Neural cell (in vitro differentiated cells): ENCODE data around the gene ERMARD. TPM values are rescaled to one million over a fixed set of nuclear protein-coding genes. Genes with fewer than 3 reads are reported as not detected.

Experiments used
- H2AFZ ChIP-seq: fragments of 200-600, 300-800 bp; sonication (generic), shearing (Covaris generic); 2 replicates; pipeline ENCODE4 v1.6.0; 2014; ENCODE audit warnings: low read depth, mild to moderate bottlenecking, antibody characterized with exemption, low read length, moderate library complexity
- H3F3A ChIP-seq: fragments of 200-600 bp; shearing (Covaris generic); 2 replicates; pipeline ENCODE4 v1.6.1; 2016; ENCODE audit warnings: mild to moderate bottlenecking, moderate library complexity, mixed read lengths, antibody characterized with exemption, low read length; ENCODE audit not compliant: insufficient read depth, poor library complexity, severe bottlenecking
- H3K27ac ChIP-seq: fragments of 200-600, 300-800 bp; sonication (generic), shearing (Covaris generic); 2 replicates; pipeline ENCODE4 v1.5.1; 2014; ENCODE audit warnings: mild to moderate bottlenecking, low read length, moderate library complexity
- H3K27me3 ChIP-seq: fragments of 300-800, 200-600 bp; sonication (generic), shearing (Covaris generic); 2 replicates; pipeline ENCODE4 v1.6.0; 2014; ENCODE audit warnings: mild to moderate bottlenecking, low read depth, low read length, moderate library complexity; ENCODE audit not compliant: insufficient read depth
- H3K36me3 ChIP-seq: fragments of 300-800, 200-600 bp; sonication (generic), shearing (Covaris generic); 2 replicates; pipeline ENCODE4 v1.5.1; 2014; ENCODE audit warnings: mild to moderate bottlenecking, antibody characterized with exemption, low read length, moderate library complexity; ENCODE audit not compliant: insufficient read depth
- H3K4me2 ChIP-seq: fragments of 300-800, 200-600 bp; sonication (generic), shearing (Covaris generic); 2 replicates; pipeline ENCODE4 v1.6.0; 2014; ENCODE audit warnings: mild to moderate bottlenecking, low read length
- H3K4me3 ChIP-seq: fragments of 300-800, 200-600 bp; sonication (generic), shearing (Covaris generic); 2 replicates; pipeline ENCODE4 v1.5.1; 2014; ENCODE audit warnings: mild to moderate bottlenecking, low read length, moderate library complexity
- H3K79me2 ChIP-seq: fragments of 200-600 bp; shearing (Covaris generic); replicated peaks from 2 replicates; pipeline ENCODE4 v1.6.0; 2014; ENCODE audit warnings: mild to moderate bottlenecking, low read length, moderate library complexity; ENCODE audit not compliant: insufficient read depth
- H3K9ac ChIP-seq: fragments of 300-800, 200-600 bp; sonication (generic), shearing (Covaris generic); 2 replicates; pipeline ENCODE4 v1.6.1; 2016; ENCODE audit warnings: mild to moderate bottlenecking, low read length, mixed read lengths
- H3K9me2 ChIP-seq: fragments of 200-600 bp; shearing (Covaris generic); 2 replicates; pipeline ENCODE4 v1.6.1; 2016; ENCODE audit warnings: mild to moderate bottlenecking, low read length, mixed read lengths; ENCODE audit not compliant: insufficient read depth
- H3K9me3 ChIP-seq: fragments of 200-600, 300-800 bp; sonication (generic), shearing (Covaris generic); 2 replicates; pipeline ENCODE4 v1.6.1; 2016; ENCODE audit warnings: mild to moderate bottlenecking, mixed run types, low read length, moderate library complexity, mixed read lengths
- H4K20me1 ChIP-seq: fragments of 200-600 bp; shearing (Covaris generic); 2 replicates; pipeline ENCODE4 v1.6.1; 2016; ENCODE audit warnings: mild to moderate bottlenecking, mixed run types; ENCODE audit not compliant: insufficient read depth
- CTCF ChIP-seq: fragments of 450-650 bp; IDR thresholded peaks from 2 replicates; pipeline ENCODE4 v1.5.1; 2014; ENCODE audit warnings: antibody characterized with exemption, mild to moderate bottlenecking, moderate library complexity; ENCODE audit not compliant: poor library complexity, severe bottlenecking
- EP300 ChIP-seq: fragments of 450-650 bp; conservative IDR thresholded peaks from 2 replicates; pipeline ENCODE4 v1.6.1; 2014; ENCODE audit warnings: antibody characterized with exemption, mild to moderate bottlenecking, moderate library complexity; ENCODE audit not compliant: poor library complexity, severe bottlenecking
- EZH2 ChIP-seq: fragments of 200-600, 300-800 bp; shearing (Covaris generic), sonication (generic); IDR thresholded peaks from 2 replicates; pipeline ENCODE4 v1.6.1; 2014; ENCODE audit warnings: antibody characterized with exemption, low read length, borderline replicate concordance, mild to moderate bottlenecking; ENCODE audit not compliant: insufficient read depth, poor library complexity, severe bottlenecking
- MXI1 ChIP-seq: fragments of 450-650 bp; conservative IDR thresholded peaks from 2 replicates; pipeline ENCODE4 v1.6.1; 2014; ENCODE audit warnings: antibody characterized with exemption, mild to moderate bottlenecking; ENCODE audit not compliant: poor library complexity, severe bottlenecking
- POLR2AphosphoS5 ChIP-seq: IDR thresholded peaks from 2 replicates; pipeline ENCODE4 v1.6.1; 2012
- RAD21 ChIP-seq: fragments of 450-650 bp; conservative IDR thresholded peaks from 2 replicates; pipeline ENCODE4 v1.6.1; 2014; ENCODE audit warnings: antibody characterized with exemption, mild to moderate bottlenecking, moderate library complexity
- REST ChIP-seq: IDR thresholded peaks from 2 replicates; pipeline ENCODE4 v1.6.1; 2012; ENCODE audit warnings: borderline replicate concordance
- SMC3 ChIP-seq: fragments of 450-650 bp; conservative IDR thresholded peaks from 2 replicates; pipeline ENCODE4 v1.6.1; 2014; ENCODE audit warnings: antibody characterized with exemption, mild to moderate bottlenecking, moderate library complexity; ENCODE audit not compliant: poor library complexity
- TAF1 ChIP-seq: IDR thresholded peaks from 2 replicates; pipeline ENCODE4 v1.6.1; 2012; ENCODE audit warnings: low read depth
- polyA plus RNA-seq: library from polyadenylated mRNA; depleted of rRNA; stranded (reverse); fragments of >200 nt; gene quantifications from 2 replicates; pipeline ENCODE4 v1.2.3, GENCODE V29; 2014

Gene ERMARD
- polyA plus RNA-seq, 1 donor from 2014 or later, result 51.2 TPM

GRCh38 chr6:169780571-169781091 is 29.2 kb downstream of the ERMARD start:
- Histone ChIP-seq H3K27ac (no peak overlapping the region), H2AFZ (no peak overlapping the region), H3K9me3 (no peaks in the 10 kb centered on the region), H3K4me3 (no peak overlapping the region), H3K79me2 (no peaks in the 10 kb centered on the region), H3K9ac (no peak overlapping the region), H3F3A (no peaks in the 10 kb centered on the region), H3K9me2 (no peaks in the 10 kb centered on the region), H3K4me2 (no peak overlapping the region), H3K27me3 (no peaks in the 10 kb centered on the region), H3K36me3 (peaks cover 5% of the 10 kb centered on the region), H4K20me1 (no peaks in the 10 kb centered on the region)
- TF ChIP-seq SMC3 (no peak), MXI1 (no peak), POLR2AphosphoS5 (no peak), EZH2 (no peak), TAF1 (no peak), CTCF (no peak), REST (no peak), EP300 (no peak), RAD21 (no peak)

- no peak overlapping the region for H3K27ac ChIP-seq
- no peaks in the 10 kb centered on the region for H4K20me1 ChIP-seq
- no peak overlapping the region for H3K4me3 ChIP-seq
- no peaks in the 10 kb centered on the region for H3K9me2 ChIP-seq
- no peak overlapping the region for H2AFZ ChIP-seq
- no peaks in the 10 kb centered on the region for H3K79me2 ChIP-seq
- H3K4me2 ChIP-seq, result no peak overlapping the region
- H3K9me3 ChIP-seq, result no peaks in the 10 kb centered on the region
- no peaks in the 10 kb centered on the region for H3K27me3 ChIP-seq
- H3F3A ChIP-seq, result no peaks in the 10 kb centered on the region
- peaks cover 5% of the 10 kb centered on the region for H3K36me3 ChIP-seq
- no peak overlapping the region for H3K9ac ChIP-seq
- no peak for TF ChIP-seq SMC3
- TF ChIP-seq EZH2, result no peak
- TF ChIP-seq POLR2AphosphoS5, result no peak
- no peak for TF ChIP-seq EP300
- TF ChIP-seq CTCF, result no peak
- TF ChIP-seq TAF1, result no peak
- TF ChIP-seq MXI1, result no peak
- TF ChIP-seq RAD21, result no peak
- no peak for TF ChIP-seq REST
Measured at GRCh38 chr6:169782966-169783365, 31.5 kb downstream of the ERMARD start.
